NCI-H69 (cell line): ENCODE data around the gene POU6F2.

Experiments used
- DNase-seq: peaks from one replicate; lab custom pipeline; 2025; lab: John Stamatoyannopoulos, UW

POU6F2 gene

GRCh38 chr7:39069896-39070881 lies 92.5 kb downstream of the POU6F2 start:
- no peak for DNase-seq

- no peak for DNase-seq
These were observed 93.4 kb downstream of the POU6F2 start for GRCh38 chr7:39071116-39071515.

- DNase-seq, result peak; percentile 89
These were observed 95.7 kb downstream of the POU6F2 start for GRCh38 chr7:39073432-39073831.

- peak; percentile 29 for DNase-seq
These were observed 97.5 kb downstream of the POU6F2 start for GRCh38 chr7:39075210-39075609.

- DNase-seq, result peak; percentile 25
These were observed 106.1 kb downstream of the POU6F2 start for GRCh38 chr7:39083781-39084180.

- peak; percentile 85 for DNase-seq
These were observed 106.6 kb downstream of the POU6F2 start for GRCh38 chr7:39084349-39084748.

- DNase-seq, result peak; percentile 60
These were observed 107.5 kb downstream of the POU6F2 start for GRCh38 chr7:39085189-39085588.

GRCh38 chr7:39085590-39086049 lies 107.9 kb downstream of the POU6F2 start:
- peak; percentile 84 for DNase-seq

- no peak for DNase-seq
These were observed 109.1 kb downstream of the POU6F2 start for GRCh38 chr7:39086638-39087360.

GRCh38 chr7:39088730-39089593 lies 111.3 kb downstream of the POU6F2 start:
- DNase-seq, result peak; percentile 76

GRCh38 chr7:39091145-39091544 lies 113.4 kb downstream of the POU6F2 start:
- peak; percentile 18 for DNase-seq

GRCh38 chr7:39091774-39092173 lies 114.1 kb downstream of the POU6F2 start:
- no peak for DNase-seq

GRCh38 chr7:39094731-39095130 lies 117.0 kb downstream of the POU6F2 start:
- no peak for DNase-seq

GRCh38 chr7:39095875-39096619 lies 118.3 kb downstream of the POU6F2 start:
- no peak for DNase-seq

GRCh38 chr7:39098506-39098905 lies 120.8 kb downstream of the POU6F2 start:
- no peak for DNase-seq

- no peak for DNase-seq
These were observed 121.4 kb downstream of the POU6F2 start for GRCh38 chr7:39099146-39099545.

- DNase-seq, result no peak
These were observed 122.6 kb downstream of the POU6F2 start for GRCh38 chr7:39100270-39100669.

- DNase-seq, result peak; percentile 84
These were observed 124.5 kb downstream of the POU6F2 start for GRCh38 chr7:39102234-39102633.

GRCh38 chr7:39105720-39106119 lies 128.0 kb downstream of the POU6F2 start:
- no peak for DNase-seq

GRCh38 chr7:39125846-39126245 lies 148.1 kb downstream of the POU6F2 start:
- DNase-seq, result peak; percentile 65

- DNase-seq, result no peak
These were observed 149.3 kb downstream of the POU6F2 start for GRCh38 chr7:39127058-39127457.
